Naive B cell (primary cell): Measurements from ENCODE around the gene MIB1. TPM values are rescaled to one million over a fixed set of nuclear protein-coding genes. Genes with fewer than 3 reads are reported as not detected.
A peak's percentile ranks its signal among the peaks of the same experiment; 100 is the strongest.

Experiments
- ATAC-seq, 2 donors: fragments of 150-1000 bp; cut with Tn5 transposase; 2 replicates each; pipeline ENCODE4 v1.10.0; 2021; ENCODE audit warnings: low read depth in 2 of 2, mild to moderate bottlenecking in 2 of 2, moderate library complexity in 2 of 2
- DNase-seq: peaks from one replicate; pipeline ENCODE4 v3.0.0; 2022
- H3K27ac Mint-ChIP-seq, 6 donors: one replicate each; pipeline ENCODE4 v1.8.0; 2020 to 2022; ENCODE audit warnings: mild to moderate bottlenecking in 6 of 6, mixed read lengths in 6 of 6, moderate library complexity in 5 of 6, inconsistent platforms in 2 of 6
- H3K27me3 Mint-ChIP-seq, 3 donors: one replicate each; pipeline ENCODE4 v1.8.0; 2021 to 2022; ENCODE audit warnings: mixed read lengths in 3 of 3, mild to moderate bottlenecking in 1 of 3
- H3K36me3 Mint-ChIP-seq, 2 donors: one replicate each; pipeline ENCODE4 v1.8.0; 2020 to 2022; ENCODE audit warnings: mixed read lengths in 2 of 2, inconsistent platforms in 1 of 2, mild to moderate bottlenecking in 1 of 2
- H3K4me1 Mint-ChIP-seq, 3 donors: one replicate each; pipeline ENCODE4 v1.8.0; 2020 to 2022; ENCODE audit warnings: mixed read lengths in 3 of 3, inconsistent platforms in 1 of 3, mild to moderate bottlenecking in 1 of 3, moderate library complexity in 1 of 3
- H3K4me3 Mint-ChIP-seq, 8 donors: one replicate each; pipeline ENCODE4 v1.8.0; 2020 to 2022; ENCODE audit warnings: mild to moderate bottlenecking in 8 of 8, mixed read lengths in 8 of 8, moderate library complexity in 8 of 8, inconsistent platforms in 2 of 8
- H3K9me3 Mint-ChIP-seq, 7 donors: one replicate each; pipeline ENCODE4 v1.8.0; 2020 to 2022; ENCODE audit warnings: mixed read lengths in 7 of 7, mild to moderate bottlenecking in 5 of 7, inconsistent platforms in 2 of 7, moderate library complexity in 1 of 7
- polyA plus RNA-seq, 6 donors: library from polyadenylated mRNA; unstranded; fragments of 300-500 nt; fragmentation: Illumina TruSeq; gene quantifications; one replicate each; pipeline ENCODE4 v1.2.3, GENCODE V29; 2021; ENCODE audit warnings: low read depth in 6 of 6

MIB1 gene
- polyA plus RNA-seq, 6 donors from 2014 or later, result 2.6 to 6.1 (median 4.1) TPM

DNA sequence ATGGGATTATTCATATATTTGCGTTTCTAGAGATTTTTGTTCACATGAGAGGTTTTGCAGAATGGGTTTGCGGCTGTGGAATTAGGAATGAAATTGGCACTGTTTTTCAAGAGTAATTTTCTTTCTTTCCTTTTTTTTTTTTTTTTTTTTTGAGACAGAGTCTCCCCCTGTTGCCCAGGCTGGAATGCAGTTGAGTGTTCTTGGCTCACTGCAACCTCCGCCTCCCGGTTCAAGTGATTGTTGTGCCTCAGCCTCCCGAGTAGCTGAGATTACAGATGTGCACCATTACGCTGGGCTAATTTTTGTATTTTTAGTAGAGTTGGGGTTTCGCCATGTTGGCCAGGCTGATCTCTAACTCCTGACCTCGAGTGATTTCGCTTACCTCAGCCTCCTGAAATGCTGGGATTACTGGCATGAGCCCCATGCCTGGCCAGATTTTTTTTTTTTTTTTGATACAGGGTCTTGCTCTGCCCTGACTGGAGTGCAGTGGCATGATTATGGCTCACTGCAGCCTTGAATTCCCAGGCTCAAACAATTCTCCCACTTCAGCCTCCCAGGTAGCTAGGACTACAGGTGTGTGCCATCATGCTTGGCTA, 65.3 kb downstream of the MIB1 start:
- no peak overlapping the region for H3K4me3 Mint-ChIP-seq
- no peaks in the 10 kb centered on the region for H3K27me3 Mint-ChIP-seq
- peaks cover 22 to 54% of the 10 kb centered on the region in 2 donors for H3K36me3 Mint-ChIP-seq
- H3K9me3 Mint-ChIP-seq, result peaks cover 0 to 13% (median 3%) of the 10 kb centered on the region in 7 donors
- no peaks in the 10 kb centered on the region for H3K4me1 Mint-ChIP-seq
- DNase-seq (no peak), ATAC-seq (no peak)
- H3K27ac Mint-ChIP-seq, result no peak overlapping the region

DNA sequence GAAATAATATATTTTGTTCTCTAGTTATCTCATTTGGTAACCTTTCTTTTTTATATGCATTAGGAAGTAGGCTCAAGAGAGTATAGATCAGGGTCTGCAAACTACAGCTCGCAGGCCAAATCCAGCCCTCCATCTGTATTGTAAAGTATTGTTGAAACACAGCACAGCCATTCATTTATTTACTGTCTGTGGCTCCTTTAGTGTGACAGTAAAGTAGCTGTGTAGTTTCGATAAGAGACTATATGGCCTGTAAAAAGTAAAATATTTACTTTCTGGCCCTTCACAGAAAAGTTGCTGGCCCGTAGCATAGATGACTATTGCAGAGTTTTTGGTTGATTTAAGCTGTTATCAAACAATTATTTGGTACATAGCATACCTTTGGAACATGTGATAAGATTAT, 67.6 kb downstream of the MIB1 start:
- Mint-ChIP-seq H3K9me3 (peaks cover 0 to 13% (median 3%) of the 10 kb centered on the region in 7 donors), H3K36me3 (peaks cover 22 to 35% of the 10 kb centered on the region in 2 donors), H3K27ac (no peak overlapping the region), H3K4me3 (no peak overlapping the region), H3K4me1 (no peaks in the 10 kb centered on the region), H3K27me3 (no peaks in the 10 kb centered on the region)
- ATAC-seq (no peak), DNase-seq (no peak)

DNA sequence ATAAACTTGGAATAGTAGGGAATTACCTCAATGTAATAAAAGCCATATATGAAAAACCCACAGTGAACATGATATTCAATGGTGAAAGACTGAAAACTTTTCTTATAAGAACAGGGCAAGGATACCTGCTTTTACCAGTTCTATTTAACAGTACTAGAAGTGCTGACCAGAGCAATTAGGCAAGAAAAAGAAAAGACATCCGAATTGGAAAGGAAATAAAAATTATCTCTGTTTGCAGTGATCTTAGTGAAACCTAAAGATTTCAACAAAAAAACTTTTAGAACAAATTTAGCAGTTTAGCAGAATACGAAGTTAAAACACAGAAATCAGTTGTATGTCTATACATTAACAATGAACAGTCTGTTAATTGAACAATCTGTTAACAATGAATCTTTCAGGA, 69.1 kb downstream of the MIB1 start:
- Mint-ChIP-seq H3K27ac (no peak overlapping the region), H3K36me3 (peaks cover 21 to 22% of the 10 kb centered on the region in 2 donors), H3K4me3 (no peak overlapping the region), H3K9me3 (peaks cover 0 to 13% (median 3%) of the 10 kb centered on the region in 7 donors), H3K4me1 (no peaks in the 10 kb centered on the region), H3K27me3 (no peaks in the 10 kb centered on the region)
- ATAC-seq, result no peak
- no peak for DNase-seq

DNA sequence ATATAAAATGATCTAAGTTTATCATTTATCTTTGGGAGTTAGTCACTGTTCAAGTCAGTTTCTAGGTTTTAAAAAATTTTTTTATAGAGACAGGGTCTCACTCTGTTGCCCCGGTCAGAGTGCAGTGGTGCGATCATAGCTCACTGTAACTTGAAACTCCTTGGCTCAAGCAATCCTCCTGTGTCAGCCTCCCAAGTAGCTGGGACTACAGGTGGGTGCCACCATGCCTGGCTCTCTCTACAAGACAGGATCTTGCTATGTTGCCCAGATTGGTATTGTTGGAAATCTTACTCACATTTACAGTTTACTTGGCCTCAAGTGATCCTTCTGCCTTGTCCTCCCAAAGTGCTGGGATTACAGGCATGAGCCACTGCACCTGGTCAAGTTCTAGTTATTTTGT, 74.5 kb downstream of the MIB1 start:
- no peak for ATAC-seq
- peaks cover 14 to 17% of the 10 kb centered on the region in 2 donors for H3K36me3 Mint-ChIP-seq
- peaks cover 0 to under 1% (median 0%) of the 10 kb centered on the region in 7 donors for H3K9me3 Mint-ChIP-seq

DNA sequence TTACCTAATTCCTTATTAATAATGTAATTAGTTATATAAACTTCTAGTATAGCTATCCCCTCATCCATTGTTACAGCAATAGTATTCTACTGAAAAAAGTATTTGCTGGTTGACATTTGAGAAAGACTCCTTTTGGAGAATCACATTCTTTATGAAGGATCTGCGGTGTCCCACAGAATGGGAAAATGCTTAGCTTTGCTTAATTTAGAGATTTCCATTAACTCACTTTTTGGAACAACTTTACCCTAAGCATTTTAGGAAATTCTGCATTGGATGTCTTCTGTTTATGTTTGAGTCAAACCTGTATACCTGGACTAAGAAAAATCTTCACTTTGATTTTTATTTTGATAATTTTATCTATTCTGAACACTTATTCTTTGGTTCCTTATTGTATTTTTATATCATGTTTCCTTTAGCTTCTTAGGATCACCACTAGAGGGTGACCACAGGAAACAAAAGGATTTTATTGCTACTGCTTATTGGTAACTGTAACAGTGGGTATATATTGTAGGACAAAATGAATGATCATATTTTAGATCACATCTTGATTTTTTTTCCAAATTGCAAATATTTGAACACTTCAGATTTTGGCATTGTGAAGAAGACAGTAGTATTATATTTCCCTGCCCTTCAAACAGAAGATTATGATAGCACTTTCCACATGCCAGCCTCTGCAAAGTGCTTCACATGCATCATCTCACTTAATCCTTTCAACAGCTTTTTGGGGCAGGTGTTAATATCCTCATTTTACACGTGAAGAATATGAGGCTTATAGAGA, 79.6 kb downstream of the MIB1 start:
- ATAC-seq (no peak), DNase-seq (no peak)
- Mint-ChIP-seq H3K27me3 (no peaks in the 10 kb centered on the region), H3K4me3 (no peak overlapping the region), H3K9me3 (no peaks in the 10 kb centered on the region), H3K4me1 (no peaks in the 10 kb centered on the region), H3K36me3 (peaks cover 18 to 21% of the 10 kb centered on the region in 2 donors), H3K27ac (peak overlapping the region in 1 of 6 donors; percentile 38)

More for the DNA sequence above, 74.5 kb downstream of the MIB1 start:
- Mint-ChIP-seq H3K4me1 (no peaks in the 10 kb centered on the region), H3K27me3 (no peaks in the 10 kb centered on the region), H3K4me3 (no peak overlapping the region), H3K27ac (no peak overlapping the region)
- DNase-seq, result no peak

DNA sequence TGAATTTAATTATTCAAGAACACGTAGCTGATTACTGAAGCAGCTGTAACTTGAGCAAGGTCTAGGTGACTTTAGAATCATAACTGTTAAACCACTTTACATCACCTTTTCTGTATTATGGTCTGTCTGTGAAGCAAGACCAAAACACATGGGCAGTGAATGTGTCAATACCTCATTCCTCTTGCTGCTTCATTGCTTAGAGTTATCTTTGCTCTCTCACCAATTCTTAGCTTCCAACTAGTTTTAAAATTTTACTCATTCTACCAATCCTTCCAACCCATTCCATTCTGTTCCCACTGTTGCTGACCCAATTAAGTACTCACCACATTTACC, 80.2 kb downstream of the MIB1 start:
- no peak overlapping the region for H3K4me3 Mint-ChIP-seq
- peak overlapping the region in 2 of 6 donors; percentile 24 to 27 for H3K27ac Mint-ChIP-seq
- no peaks in the 10 kb centered on the region for H3K4me1 Mint-ChIP-seq
- H3K9me3 Mint-ChIP-seq, result no peaks in the 10 kb centered on the region
- peaks cover 18 to 21% of the 10 kb centered on the region in 2 donors for H3K36me3 Mint-ChIP-seq
- no peak for DNase-seq
- no peaks in the 10 kb centered on the region for H3K27me3 Mint-ChIP-seq
- no peak for ATAC-seq

DNA sequence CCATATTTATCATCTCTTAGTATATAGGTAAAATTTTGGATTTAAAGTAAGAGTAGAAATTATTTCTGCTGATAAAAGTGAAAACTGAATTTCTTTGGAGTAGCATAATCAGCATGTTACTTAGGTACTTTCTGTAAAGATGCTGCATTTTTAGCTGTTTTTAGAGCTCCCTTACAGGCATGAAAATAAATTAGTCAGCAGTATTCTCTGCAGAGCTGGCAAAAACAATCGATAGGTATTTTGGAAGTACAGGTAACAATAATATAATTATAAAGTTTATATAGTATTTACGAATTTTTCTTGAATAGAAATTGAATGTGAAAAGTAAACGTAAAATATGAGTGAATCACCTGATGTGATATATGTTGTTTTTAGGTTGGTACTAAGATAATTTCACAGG, 83.3 kb downstream of the MIB1 start:
- Mint-ChIP-seq H3K9me3 (no peaks in the 10 kb centered on the region), H3K36me3 (peaks cover 9 to 11% of the 10 kb centered on the region in 2 donors), H3K4me1 (no peaks in the 10 kb centered on the region), H3K4me3 (no peak overlapping the region), H3K27ac (peak overlapping the region in 1 of 6 donors; percentile 82), H3K27me3 (no peaks in the 10 kb centered on the region)
- DNase-seq, result no peak
- ATAC-seq, result no peak

DNA sequence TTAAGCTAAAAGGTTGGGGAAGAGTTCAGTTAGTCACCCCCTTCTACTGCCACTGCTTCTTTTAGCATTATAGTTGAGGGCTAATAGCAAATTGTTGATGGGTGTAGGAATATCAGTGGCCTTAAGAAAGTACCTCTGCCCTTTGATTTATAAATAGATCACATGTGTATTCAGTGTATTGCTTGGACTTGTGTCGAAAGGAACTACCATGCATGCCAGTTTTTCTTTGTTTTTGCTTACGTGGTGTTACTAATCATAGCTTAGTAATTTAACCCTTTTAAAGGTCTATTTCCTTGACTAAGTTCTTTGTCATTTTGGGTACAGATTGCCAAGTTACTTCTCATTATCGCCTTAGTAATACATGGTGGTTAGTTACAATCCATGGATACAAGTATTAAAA, 85.6 kb downstream of the MIB1 start:
- Mint-ChIP-seq H3K4me1 (no peaks in the 10 kb centered on the region), H3K36me3 (peaks cover 1 to 9% of the 10 kb centered on the region in 2 donors), H3K27me3 (no peaks in the 10 kb centered on the region), H3K4me3 (no peak overlapping the region), H3K9me3 (no peaks in the 10 kb centered on the region), H3K27ac (no peak overlapping the region)
- no peak for ATAC-seq
- DNase-seq, result no peak

DNA sequence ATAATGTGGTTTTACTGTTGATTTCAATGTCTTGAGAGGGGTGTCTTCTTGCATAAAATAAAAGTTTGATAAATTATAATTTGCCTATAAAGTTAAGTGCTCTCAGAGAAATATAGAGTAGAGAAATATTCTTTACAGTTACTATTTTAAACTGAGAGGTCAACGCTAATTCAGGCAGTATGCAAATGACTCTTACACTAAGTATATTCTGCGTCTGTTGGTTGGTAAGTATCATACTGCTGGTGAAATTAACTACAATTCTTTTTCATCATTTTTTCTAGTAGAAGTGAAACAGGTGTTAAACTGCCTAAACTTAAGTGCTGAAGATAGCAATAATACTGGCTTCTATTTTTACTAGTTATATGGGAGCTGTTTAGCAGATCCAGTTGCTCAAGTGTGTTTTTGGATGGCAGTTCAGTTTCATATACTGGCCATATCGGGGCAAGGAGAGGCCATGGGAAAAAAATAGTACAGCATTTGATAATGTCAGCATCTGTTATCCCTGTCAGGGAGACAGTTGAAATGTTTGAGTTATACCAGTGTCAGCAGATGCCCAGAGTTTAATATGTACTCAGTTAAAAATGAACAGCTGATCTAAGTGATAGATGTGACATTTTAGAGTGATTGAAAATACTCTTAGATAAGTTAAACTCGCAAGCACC, 86.2 kb downstream of the MIB1 start:
- Mint-ChIP-seq H3K36me3 (peaks cover 0 to 4% of the 10 kb centered on the region in 2 donors), H3K27ac (no peak overlapping the region), H3K9me3 (no peaks in the 10 kb centered on the region), H3K4me3 (no peak overlapping the region), H3K27me3 (no peaks in the 10 kb centered on the region), H3K4me1 (no peaks in the 10 kb centered on the region)
- DNase-seq (no peak), ATAC-seq (no peak)

DNA sequence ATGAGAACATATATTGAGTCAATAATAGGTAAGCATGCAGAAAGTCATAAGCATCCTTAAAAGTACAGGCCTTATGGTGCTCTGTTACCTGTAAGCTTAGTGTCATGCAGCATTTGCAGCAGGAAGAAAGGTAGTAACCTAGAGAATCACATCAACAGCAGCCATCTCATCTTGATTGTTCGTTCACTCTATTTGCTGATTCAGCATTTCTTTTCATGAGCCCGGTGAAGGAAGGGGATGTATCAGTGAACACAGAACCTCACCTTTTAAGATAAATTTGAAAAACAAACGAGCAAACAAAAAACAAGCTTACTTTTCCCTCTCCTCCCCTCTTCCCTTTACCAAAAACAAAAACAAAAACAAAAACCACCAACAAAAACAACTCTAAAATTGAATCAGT, 89.9 kb downstream of the MIB1 start:
- Mint-ChIP-seq H3K36me3 (no peaks in the 10 kb centered on the region), H3K27ac (no peak overlapping the region), H3K9me3 (no peaks in the 10 kb centered on the region), H3K27me3 (no peaks in the 10 kb centered on the region), H3K4me3 (no peak overlapping the region), H3K4me1 (no peaks in the 10 kb centered on the region)
- ATAC-seq (no peak), DNase-seq (no peak)

DNA sequence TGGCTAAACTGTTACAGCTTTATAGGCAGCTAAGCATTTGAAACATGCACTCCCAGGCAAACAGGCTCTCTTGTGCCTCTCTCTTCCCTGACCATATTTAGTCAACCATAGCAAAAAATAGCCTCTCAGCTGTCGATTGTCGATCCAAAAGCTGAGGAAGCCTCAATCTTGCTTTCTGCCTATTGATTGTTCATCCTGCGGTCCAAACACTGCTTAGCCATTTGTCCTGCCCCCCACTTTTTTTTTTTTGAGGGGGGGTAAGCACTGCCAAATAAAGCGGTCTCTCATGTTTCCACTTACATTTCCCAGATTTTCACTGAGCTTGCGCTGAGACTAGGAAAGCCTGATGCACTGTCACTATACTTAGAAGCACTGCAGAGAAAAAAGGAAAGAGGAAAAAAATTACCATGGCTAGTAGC, 90.8 kb downstream of the MIB1 start:
- no peak for DNase-seq
- Mint-ChIP-seq H3K4me1 (no peaks in the 10 kb centered on the region), H3K36me3 (no peaks in the 10 kb centered on the region), H3K27ac (no peak overlapping the region), H3K9me3 (no peaks in the 10 kb centered on the region), H3K4me3 (no peak overlapping the region), H3K27me3 (no peaks in the 10 kb centered on the region)
- ATAC-seq, result no peak

DNA sequence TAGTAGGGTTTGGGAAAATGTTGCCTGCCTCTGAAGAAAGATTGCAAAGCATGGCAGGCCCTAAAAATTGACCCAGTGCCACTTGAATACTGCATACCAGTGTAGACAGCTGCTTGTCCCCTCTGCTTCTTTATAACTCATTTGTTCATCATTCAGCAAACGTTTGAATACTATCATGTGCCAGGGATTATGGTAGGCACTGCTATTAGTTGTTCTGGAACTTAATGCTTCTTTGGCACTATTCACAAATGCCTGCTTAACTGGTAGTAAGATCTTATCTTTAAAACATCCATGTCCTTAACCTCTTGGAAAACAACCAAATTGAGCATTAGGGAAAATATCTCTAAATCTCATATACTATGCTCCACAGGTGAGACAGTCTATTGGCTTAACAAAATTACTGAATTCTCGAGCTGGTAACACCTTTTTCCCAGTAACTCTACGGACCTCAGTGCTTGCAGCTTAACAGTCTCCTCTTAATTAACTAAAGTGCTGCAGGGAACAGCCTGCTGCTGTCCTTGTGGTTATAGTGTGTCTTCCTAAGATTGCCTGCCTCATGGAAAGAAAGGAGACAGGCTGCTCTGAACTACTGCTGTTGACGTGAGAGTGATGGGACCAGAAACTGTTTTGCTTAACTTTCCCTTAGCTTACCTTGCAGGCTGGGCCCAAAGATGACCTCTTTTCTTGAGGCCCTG, 93.2 kb downstream of the MIB1 start:
- ATAC-seq (no peak), DNase-seq (no peak)
- Mint-ChIP-seq H3K9me3 (no peaks in the 10 kb centered on the region), H3K4me1 (no peaks in the 10 kb centered on the region), H3K36me3 (peaks cover 0 to 3% of the 10 kb centered on the region in 2 donors), H3K27me3 (no peaks in the 10 kb centered on the region), H3K4me3 (no peak overlapping the region), H3K27ac (no peak overlapping the region)

DNA sequence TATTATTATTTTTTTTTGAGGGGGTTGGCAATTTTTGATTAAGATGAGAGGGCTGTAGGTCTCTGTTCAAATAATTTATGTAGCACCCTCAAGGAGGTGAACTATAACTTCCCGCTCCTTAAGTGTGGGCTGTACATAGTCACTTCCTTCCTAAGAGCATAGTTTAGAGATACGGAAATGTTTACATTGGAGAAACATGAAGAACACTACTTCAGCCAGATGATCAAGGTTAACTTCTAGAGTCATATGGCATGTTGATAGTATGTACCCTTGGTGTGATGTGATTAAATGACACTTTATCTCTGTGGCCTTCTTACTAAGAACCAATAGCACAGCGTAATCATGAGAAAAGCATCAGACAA, 93.7 kb downstream of the MIB1 start:
- Mint-ChIP-seq H3K27me3 (no peaks in the 10 kb centered on the region), H3K9me3 (no peaks in the 10 kb centered on the region), H3K4me3 (no peak overlapping the region), H3K4me1 (no peaks in the 10 kb centered on the region), H3K36me3 (peaks cover 0 to 3% of the 10 kb centered on the region in 2 donors), H3K27ac (no peak overlapping the region)
- ATAC-seq (no peak), DNase-seq (no peak)

DNA sequence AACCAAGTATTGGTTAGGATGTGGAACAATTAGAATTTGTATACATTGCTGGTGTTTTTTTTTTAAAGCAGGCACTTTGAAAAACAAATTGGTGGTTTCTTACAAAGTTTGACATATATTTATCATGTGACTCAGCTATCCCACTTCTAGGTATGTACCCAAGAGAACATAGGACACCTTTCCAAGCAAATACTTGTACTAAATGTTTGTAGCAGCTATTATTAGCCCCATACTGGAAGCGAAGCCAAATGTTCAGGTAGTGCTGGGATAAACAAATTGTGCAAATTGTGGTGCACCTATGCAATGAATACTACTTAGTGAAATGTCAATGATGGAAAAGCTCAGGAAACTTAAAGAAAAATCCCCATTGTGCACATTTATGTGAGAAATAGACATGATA, 101.0 kb downstream of the MIB1 start:
- H3K4me1 Mint-ChIP-seq, result no peaks in the 10 kb centered on the region
- H3K9me3 Mint-ChIP-seq, result no peaks in the 10 kb centered on the region
- H3K4me3 Mint-ChIP-seq, result no peak overlapping the region
- H3K27me3 Mint-ChIP-seq, result no peaks in the 10 kb centered on the region
- no peak overlapping the region for H3K27ac Mint-ChIP-seq
- DNase-seq (no peak), ATAC-seq (no peak)
- H3K36me3 Mint-ChIP-seq, result peaks cover 7 to 11% of the 10 kb centered on the region in 2 donors
